Right renal cortex interstitium (tissue), 3 donors: ENCODE data around the gene ARHGAP22. TPM values are rescaled to one million over a fixed set of nuclear protein-coding genes. Genes with fewer than 3 reads are reported as not detected.

ENCODE experiments used
- DNase-seq, 3 donors: peaks; one replicate each; pipeline ENCODE4 v3.0.0-alpha.2; 2013; ENCODE audit warnings: low read depth in 3 of 3, low spot score in 2 of 3
- polyA plus RNA-seq, 3 donors: library from polyadenylated mRNA; unstranded; fragments of 120-200 nt; gene quantifications; one replicate each; pipeline ENCODE4 v1.2.1, GENCODE V29; 2013; ENCODE audit not compliant: insufficient read length in 3 of 3

Gene ARHGAP22
- polyA plus RNA-seq, 3 donors = 1.1 to 1.7 (median 1.1) TPM

- DNase-seq = no peak
These were observed 149.3 kb downstream of the ARHGAP22 start for GRCh38 chr10:48455392-48456151.

DNA sequence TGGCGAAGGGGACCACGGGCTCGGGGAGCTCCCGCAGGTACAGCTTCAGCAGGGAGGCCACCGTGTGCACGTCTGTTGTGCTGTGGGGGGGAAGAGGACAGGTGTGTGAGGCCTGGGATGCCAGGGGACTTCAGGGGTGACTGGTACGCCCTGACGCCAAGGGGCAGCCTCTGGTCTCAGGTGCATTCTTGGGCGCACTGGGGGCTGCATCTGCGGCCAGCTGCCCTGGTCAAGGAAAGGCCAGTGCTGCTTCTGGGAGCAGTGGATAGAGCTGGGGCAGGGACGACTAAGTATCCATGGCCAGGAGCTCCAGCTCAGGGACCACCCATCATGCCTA lies 149.8 kb downstream of the ARHGAP22 start:
- DNase-seq = no peak

DNA sequence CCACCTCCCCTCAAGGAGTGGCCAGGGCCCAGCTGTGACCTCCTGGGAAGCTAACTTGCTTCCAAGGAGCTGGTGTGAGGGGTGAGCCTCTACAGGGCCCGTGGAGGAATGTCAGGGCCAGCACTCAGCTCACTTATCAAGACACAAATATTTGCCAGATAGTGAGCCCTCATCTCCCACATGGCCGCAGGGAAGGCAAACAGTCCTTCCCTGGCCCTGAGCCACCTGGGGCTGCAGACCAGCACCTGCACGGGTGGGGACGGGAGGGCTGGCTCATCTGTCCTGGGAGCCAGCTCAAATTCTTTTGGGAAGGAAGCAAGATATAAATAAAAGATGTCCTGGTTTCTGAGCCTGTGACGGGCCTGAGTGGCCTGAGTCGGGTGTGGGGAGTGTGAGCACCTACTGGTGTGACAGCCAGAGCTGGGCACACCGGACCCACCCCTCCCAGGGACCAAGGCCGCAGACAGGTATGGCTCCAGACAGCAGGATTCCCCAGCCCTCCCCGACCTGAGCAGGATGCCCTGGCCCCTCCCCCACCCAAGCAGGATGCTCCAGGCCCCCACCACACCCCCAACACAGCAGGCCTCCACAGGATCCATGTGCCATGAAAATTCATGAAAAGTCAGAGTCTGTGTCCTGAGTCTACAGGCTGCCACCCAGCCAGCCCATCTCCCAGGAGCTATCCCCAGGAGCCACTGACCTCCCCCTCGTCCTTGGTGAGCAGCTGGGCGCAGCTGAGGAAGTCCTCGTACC lies 150.4 kb downstream of the ARHGAP22 start:
- no peak for DNase-seq

- DNase-seq = no peak
These were observed 151.2 kb downstream of the ARHGAP22 start for GRCh38 chr10:48453451-48454301.

GRCh38 chr10:48452879-48453412 lies 151.9 kb downstream of the ARHGAP22 start:
- no peak for DNase-seq

DNA sequence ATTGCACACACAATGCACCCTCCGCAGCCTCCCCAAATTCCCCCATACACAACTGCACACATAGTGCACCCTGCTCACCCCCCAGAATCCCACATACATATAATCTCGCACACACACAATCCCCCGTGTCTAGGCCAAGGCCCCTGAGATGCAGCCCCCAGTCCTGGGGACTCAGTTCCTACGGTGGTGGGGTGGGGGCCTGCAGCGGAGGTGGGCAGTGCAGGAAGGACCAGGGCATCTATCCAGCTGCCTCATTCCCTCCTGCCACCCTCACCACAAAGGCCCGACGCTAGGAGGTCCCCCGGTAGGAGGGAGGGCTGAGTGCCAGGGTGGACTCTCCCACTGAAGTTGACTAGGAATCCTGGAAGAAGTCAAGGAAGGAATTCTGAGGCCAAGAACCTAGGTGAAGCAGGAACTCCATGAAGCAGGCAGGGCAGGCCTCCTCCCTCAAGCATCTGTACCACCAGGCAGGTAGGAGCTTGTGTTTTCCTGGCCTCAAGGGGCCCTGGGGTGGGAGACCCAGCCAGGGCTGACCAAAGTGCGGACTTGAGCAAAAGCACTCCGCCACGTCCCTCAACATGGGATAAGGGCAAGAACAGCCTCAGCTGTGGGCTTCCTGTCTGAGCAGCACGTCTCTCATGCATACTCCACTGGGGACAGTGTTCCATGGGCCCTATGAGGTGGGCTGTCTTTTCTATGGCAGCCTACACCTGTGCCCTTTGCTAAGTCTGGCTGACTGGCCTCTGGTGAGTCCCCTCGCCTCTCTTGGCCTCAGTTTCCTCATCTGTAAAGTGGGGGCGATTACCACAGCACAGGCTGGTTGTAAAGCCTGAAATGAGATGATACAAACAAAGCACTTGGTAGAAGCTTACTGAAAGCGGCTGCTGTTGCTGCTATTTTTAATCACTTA lies 152.6 kb downstream of the ARHGAP22 start:
- DNase-seq = no peak

DNA sequence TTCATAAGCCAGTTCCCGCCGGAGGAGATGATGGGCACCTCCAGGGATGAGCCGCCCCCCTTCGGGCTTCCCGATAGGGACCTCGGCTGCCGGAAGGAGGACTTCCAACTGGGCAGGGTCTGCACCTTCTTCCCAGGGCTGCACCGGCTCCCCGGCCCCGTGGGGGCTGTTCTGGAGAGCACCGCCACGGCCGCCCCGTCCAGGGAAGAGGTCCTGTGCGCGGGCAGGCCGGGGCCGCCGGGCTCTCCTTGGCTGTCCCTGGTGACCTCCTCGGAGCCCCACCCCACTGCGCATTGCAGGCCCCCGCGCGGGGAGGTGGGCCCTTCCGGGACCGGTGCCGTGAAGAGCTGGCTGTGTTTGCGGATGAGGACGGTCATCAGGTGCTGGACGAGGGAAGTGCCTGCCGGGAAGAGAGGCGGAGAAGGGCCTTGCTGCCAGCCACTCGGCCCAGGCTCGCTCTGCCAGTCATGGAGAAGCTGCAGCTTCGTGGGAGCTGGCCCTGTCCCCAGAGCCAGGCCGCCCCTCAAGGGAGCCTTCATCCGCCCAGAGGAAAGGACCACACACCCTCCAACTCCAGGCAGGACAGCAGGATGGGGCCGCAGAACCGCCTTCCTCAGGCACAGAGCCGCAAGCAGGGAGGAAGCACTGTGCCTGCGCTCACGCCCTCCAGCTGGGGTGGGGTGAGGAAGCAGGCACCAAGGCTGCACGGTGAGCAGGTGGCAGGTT lies 154.0 kb downstream of the ARHGAP22 start:
- DNase-seq = no peak

DNA sequence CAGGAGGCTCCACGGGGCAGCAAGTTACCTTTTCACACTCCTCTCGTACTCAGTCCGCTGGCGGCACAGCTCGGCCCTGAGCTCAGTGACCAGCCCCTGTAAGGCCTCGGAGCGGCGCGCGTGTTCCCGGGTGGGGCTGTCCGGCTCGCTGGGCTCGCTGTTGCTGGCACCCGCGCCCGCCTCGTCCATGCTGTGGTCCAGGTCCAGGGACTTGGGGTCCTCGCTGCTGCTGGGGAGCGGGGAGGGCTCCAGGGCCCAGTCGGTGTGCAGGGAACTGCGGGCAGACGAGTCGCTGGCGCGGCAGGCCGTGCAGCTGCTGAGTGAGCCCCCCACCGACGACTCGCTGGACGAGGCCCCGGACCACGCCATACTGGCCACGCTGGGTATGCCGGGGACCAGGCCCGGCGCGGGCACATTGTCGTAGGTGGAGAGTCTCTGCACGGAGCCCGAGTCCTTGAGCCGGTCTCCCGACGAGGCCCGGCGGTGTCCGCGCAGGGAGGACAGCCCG lies 154.6 kb downstream of the ARHGAP22 start:
- no peak for DNase-seq

- DNase-seq = no peak
These were observed 155.2 kb downstream of the ARHGAP22 start for GRCh38 chr10:48449501-48450232.

DNA sequence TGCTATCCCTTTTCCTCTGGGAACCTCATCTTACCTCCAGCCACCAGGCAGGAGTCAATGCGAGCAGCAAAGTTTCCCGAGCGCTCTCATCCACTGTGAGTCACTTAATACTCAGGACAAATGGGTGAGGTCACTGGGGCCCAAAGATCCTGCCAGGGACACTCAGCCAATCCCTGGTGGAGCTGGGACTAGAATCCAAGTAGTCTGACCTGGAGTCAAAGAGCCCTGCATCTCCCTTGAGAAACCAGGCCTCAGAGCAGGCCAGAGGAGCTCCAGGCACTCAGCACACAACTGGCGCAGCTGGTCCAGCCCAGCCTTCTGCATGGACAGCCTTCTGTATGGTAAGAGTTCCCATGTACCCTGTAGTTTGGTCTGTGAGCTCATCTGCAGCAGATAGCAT lies 156.1 kb downstream of the ARHGAP22 start:
- no peak for DNase-seq

- no peak for DNase-seq
These were observed 157.3 kb downstream of the ARHGAP22 start for GRCh38 chr10:48447356-48448215.

DNA sequence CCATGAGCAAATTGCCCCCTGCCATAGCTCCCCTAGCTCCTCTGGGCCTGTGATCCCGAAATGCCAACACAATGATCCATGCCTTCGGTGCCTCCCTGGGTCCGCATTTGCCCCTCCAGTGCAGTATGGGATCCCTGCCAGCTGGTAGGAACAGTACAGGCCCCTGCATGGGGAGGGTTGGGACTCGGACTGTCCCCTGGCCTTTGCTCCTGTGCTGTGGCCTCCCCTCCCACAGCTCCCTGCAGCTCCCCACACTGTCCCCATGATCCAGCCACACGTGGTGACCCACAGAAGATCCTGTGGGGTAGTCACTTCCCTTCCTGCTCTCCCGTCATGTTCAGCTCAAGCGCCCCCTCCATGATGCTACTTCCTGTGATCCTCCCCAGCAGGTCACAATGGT lies 158.1 kb downstream of the ARHGAP22 start:
- no peak for DNase-seq

DNA sequence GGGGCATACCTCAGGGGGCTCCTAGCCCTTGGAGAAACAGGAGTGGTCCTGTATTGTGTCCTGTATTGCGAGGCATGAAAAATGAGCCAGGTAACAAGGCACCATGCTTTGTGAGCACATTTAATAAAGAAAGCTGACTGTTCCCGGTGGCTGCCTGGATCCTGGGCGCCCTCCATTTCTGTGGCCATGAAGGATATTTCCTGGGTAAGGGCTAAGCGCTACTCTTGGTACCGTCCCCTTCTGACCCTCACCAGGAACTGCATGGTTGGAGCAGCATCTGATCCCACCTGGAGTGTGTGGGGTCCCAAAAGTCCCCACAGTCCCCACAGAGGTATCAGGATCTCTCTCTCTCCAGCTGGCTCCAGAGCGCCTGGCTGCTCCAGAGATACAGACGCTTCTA lies 158.9 kb downstream of the ARHGAP22 start:
- DNase-seq = no peak

- no peak for DNase-seq
These were observed 159.7 kb downstream of the ARHGAP22 start for GRCh38 chr10:48444861-48445841.

- no peak for DNase-seq
These were observed 160.6 kb downstream of the ARHGAP22 start for GRCh38 chr10:48444266-48444665.

DNA sequence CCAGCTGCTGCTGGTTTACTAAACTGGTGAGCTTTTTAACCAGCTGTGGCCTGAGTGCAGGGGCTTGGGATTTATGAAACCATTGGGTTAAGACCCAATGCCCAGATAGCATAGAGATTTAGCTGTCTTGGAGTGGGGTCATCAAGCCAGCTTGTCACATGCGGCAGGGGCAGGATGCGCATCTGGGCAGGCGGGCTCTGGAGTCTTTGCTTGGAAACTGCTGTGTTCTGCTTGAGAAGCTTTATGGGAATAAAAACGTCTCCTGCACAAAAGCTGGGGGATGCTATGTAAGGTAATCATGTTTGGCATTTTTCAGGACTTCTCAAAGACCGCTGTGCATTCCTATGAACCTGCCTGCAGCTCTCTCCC lies 162.1 kb downstream of the ARHGAP22 start:
- no peak for DNase-seq
